Body of pancreas (tissue), 4 donors: Measurements from ENCODE around the gene FBN3. TPM values are rescaled to one million over a fixed set of nuclear protein-coding genes. Genes with fewer than 3 reads are reported as not detected.

Experiments
- ATAC-seq: fragments of 150-250 bp; one replicate; pipeline ENCODE4 v1.9.1; 2016
- DNase-seq, 4 donors: peaks; one replicate each; pipeline ENCODE4 v3.0.0-alpha.2; 2019
- H3K27ac ChIP-seq, 4 donors: fragments of 200-600 bp; sonication (generic); 1 replicate in 3 of 4; 2 replicates in 1 of 4; pipeline versions ENCODE4 v1.5.1 to v1.6.1; 2016 to 2019; ENCODE audit warnings: mild to moderate bottlenecking in 1 of 4, mixed read lengths in 1 of 4, moderate library complexity in 1 of 4
- H3K27me3 ChIP-seq, 2 donors: fragments of 200-600 bp; sonication (generic); one replicate each; pipeline ENCODE4 v1.6.0; 2016; ENCODE audit warnings: mild to moderate bottlenecking in 1 of 2
- H3K36me3 ChIP-seq, 2 donors: fragments of 200-600 bp; sonication (generic); replicated peaks in 1 of 2; 2 replicates each; pipeline ENCODE4 v1.5.1; 2016; ENCODE audit warnings: low read depth in 2 of 2; ENCODE audit not compliant: insufficient read depth in 1 of 2
- H3K4me1 ChIP-seq: fragments of 200-600 bp; sonication (generic); one replicate; pipeline ENCODE4 v1.6.0; 2016
- H3K4me3 ChIP-seq, 2 donors: fragments of 200-600 bp; sonication (generic); 1 replicate in 1 of 2; 2 replicates in 1 of 2; pipeline ENCODE4 v1.5.1; 2016 to 2019
- H3K9me3 ChIP-seq, 3 donors: fragments of 200-600 bp; sonication (generic); 1 replicate in 2 of 3; 2 replicates in 1 of 3; pipeline ENCODE4 v1.5.1; 2016
- POLR2A ChIP-seq, 3 donors: fragments of 450-650 bp; IDR thresholded peaks; one replicate each; pipeline ENCODE4 v1.6.1; 2016; ENCODE audit warnings: antibody characterized with exemption in 3 of 3, mild to moderate bottlenecking in 2 of 3
- WGBS, 2 donors: methylation state at CpG; one replicate each; pipeline ENCODE4 v1.1.5; 2017; 5-methylcytosine and 5-hydroxymethylcytosine counted together
- intact Hi-C: fragments of 100-400 bp; cut with DNase I; formaldehyde crosslinking; loops from one replicate; pipeline ENCODE4 v1.15.1; 2023
- total RNA-seq, 2 donors: library from RNA; depleted of rRNA; stranded (reverse); fragments of >200 nt; gene quantifications; one replicate each; pipeline ENCODE4 v1.1.0, GENCODE V29; 2016
- TF ChIP-seq, protein P1 (sequence below), 7 experiments: fragments of 450-650 bp in 4 of 7; fragments of 200-600 bp in 3 of 7; sonication (generic) in 3 of 7; IDR thresholded peaks; one replicate each; pipeline ENCODE4 v1.5.1; 2016 to 2019; ENCODE audit warnings: antibody characterized with exemption in 7 of 7

Gene FBN3
- total RNA-seq, 2 donors from 2014 or later, result 0.26 TPM; not detected in 1

DNA sequence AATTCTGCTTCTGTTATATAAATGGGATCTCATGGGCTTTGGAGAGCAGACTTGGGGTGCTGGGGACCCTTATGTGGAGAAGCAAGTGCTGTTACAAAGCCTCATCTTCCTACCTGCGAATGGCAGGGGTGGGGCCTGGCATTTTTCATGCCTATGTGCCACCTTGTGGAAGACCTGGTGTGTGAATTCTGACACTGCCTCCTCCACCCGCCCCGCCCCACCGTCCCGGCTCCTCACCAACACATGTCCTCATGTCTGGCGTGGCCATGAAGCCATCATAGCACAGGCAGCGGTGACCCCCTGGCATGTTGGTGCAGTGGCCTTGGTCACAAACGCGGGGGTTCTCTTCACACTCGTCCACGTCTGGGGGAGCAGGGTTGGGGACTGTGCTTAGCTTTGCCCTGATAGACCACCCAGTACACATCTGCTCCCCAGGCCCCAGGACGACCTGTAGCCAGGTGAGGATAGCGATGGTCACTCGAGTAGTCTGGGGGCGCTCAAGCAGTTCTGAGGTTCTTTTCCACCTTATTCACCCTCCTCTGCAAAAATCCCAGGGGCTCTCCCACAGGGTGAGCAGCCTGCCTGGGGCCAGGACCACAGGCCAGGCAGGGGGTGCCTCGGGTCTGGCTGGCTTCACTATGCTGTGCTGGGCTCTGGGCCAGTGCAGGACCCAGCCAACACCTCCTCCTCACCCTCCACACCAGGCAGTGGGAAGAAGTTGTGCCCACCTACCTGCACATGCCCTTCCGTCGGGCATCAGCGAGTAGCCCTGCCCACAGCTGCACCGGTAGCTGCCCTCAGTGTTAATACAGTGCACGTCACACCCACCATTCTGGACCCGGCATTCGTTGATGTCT, 32.7 kb downstream of the FBN3 start:
- TF ChIP-seq, protein P1, sequence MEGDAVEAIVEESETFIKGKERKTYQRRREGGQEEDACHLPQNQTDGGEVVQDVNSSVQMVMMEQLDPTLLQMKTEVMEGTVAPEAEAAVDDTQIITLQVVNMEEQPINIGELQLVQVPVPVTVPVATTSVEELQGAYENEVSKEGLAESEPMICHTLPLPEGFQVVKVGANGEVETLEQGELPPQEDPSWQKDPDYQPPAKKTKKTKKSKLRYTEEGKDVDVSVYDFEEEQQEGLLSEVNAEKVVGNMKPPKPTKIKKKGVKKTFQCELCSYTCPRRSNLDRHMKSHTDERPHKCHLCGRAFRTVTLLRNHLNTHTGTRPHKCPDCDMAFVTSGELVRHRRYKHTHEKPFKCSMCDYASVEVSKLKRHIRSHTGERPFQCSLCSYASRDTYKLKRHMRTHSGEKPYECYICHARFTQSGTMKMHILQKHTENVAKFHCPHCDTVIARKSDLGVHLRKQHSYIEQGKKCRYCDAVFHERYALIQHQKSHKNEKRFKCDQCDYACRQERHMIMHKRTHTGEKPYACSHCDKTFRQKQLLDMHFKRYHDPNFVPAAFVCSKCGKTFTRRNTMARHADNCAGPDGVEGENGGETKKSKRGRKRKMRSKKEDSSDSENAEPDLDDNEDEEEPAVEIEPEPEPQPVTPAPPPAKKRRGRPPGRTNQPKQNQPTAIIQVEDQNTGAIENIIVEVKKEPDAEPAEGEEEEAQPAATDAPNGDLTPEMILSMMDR (IDR thresholded peaks at IDR 0.05), result no peak
- TF ChIP-seq POLR2A (IDR thresholded peaks at IDR 0.05), result no peak
- no peak for DNase-seq
- no peaks in the 10 kb centered on the region for H3K4me1 ChIP-seq
- no peak overlapping the region for H3K27ac ChIP-seq
- no peaks in the 10 kb centered on the region for H3K36me3 ChIP-seq
- no peaks in the 10 kb centered on the region for H3K27me3 ChIP-seq
- 70 to 75% methylated on average over 11 to 18 of the region's 23 CpGs for WGBS, 2 donors
- no peaks in the 10 kb centered on the region for H3K9me3 ChIP-seq
- H3K4me3 ChIP-seq, result no peak overlapping the region
- ATAC-seq, result no peak
- intact Hi-C loops, result no loop called here

DNA sequence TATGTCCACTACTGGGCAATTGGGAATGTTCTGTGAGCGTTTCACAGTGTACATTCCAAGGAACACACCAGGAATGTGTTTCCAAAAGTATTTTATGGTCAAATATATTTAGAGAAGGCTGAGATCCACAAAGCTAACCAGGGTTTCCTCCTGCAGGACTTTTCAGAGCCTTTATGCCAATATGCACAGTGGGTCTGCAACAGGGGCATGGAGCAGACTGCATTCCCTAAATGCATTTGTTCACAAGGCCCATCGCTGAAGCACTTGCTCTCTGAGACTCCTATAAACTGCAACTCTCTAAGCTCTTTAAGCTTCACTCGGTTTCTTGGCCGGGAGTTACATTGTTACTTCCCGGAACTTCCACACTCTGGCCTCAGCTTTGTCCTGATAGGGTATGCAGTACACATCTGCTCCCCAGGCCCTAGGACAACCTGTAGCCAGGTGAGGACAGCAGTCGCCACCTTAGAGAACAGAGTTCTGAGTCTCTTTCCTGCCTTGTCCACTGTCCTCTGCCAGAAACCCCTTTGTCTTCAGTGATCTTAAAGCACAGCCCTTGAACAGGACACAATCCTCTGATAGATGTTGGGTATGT, 33.5 kb downstream of the FBN3 start:
- intact Hi-C loops, result no loop called here
- TF ChIP-seq, protein P1 (IDR thresholded peaks at IDR 0.05), result no peak
- no peak for TF ChIP-seq POLR2A (IDR thresholded peaks at IDR 0.05)
- Histone ChIP-seq H3K27ac (no peak overlapping the region), H3K9me3 (no peaks in the 10 kb centered on the region), H3K27me3 (no peaks in the 10 kb centered on the region), H3K36me3 (no peaks in the 10 kb centered on the region), H3K4me1 (no peaks in the 10 kb centered on the region), H3K4me3 (no peak overlapping the region)
- WGBS, 2 donors, result 75 to 83% methylated on average over 6 of the region's 6 CpGs
- DNase-seq (no peak), ATAC-seq (no peak)

DNA sequence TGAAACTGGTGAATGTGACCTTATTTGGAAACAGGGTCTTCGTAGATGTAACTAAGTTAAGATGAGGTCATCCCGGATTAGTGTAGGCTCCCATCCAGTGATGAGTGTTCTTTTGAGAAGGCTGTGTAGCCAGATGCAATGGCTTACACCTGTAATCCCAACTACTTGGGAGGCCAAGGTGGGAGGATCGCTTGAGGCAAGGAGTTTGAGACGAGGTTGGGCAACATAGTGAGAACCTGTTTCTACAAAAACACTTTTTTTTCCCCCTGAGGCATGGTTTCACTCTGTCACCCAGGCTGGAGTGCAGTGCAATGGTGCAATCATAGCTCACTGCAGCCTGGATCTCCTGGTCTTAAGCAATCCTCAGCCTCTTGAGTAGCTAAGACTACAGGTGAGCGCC, 36.4 kb downstream of the FBN3 start:
- DNase-seq (no peak), ATAC-seq (no peak)
- Histone ChIP-seq H3K4me1 (no peaks in the 10 kb centered on the region), H3K36me3 (no peaks in the 10 kb centered on the region), H3K27me3 (no peaks in the 10 kb centered on the region), H3K27ac (no peak overlapping the region), H3K4me3 (no peak overlapping the region), H3K9me3 (no peaks in the 10 kb centered on the region)
- TF ChIP-seq, protein P1 (IDR thresholded peaks at IDR 0.05), result no peak
- no peak for TF ChIP-seq POLR2A (IDR thresholded peaks at IDR 0.05)
- WGBS, 2 donors, result 61 to 65% methylated on average over 5 of the region's 5 CpGs
- intact Hi-C loops, result no loop called here

DNA sequence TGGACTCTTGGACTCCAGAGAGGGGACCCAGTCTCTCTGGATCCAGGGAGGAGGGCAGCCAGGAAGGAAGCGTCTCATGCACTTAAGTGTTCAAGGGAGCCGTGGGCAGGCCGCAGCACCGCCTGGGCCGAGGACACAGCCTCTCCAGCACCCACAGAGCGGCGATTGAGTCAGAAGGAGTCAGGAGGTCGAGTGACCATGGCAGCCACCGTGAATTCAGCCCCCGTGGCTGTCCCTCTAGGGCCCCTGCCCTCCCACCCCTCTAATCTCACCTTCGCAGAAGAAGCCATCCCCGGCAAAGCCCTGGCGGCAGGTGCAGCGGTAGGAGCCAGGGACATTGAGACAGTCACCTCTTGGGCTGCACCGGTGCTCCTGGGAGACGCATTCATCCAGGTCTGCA, 38.0 kb downstream of the FBN3 start:
- intact Hi-C loops, result no loop called here
- Histone ChIP-seq H3K4me3 (no peak overlapping the region), H3K27ac (no peak overlapping the region), H3K27me3 (no peaks in the 10 kb centered on the region), H3K9me3 (no peaks in the 10 kb centered on the region), H3K4me1 (no peaks in the 10 kb centered on the region), H3K36me3 (no peaks in the 10 kb centered on the region)
- ATAC-seq (no peak), DNase-seq (no peak)
- TF ChIP-seq POLR2A (IDR thresholded peaks at IDR 0.05), result no peak
- TF ChIP-seq, protein P1 (IDR thresholded peaks at IDR 0.05), result no peak
- 76 to 86% methylated on average over 8 to 15 of the region's 16 CpGs for WGBS, 2 donors
